Caco-2 (cell line): ENCODE data around the gene ERBB3. TPM values are rescaled to one million over a fixed set of nuclear protein-coding genes. Genes with fewer than 3 reads are reported as not detected.

Experiments used
- BruUV-seq: library from RNA; stranded (reverse); fragments of 400-500 nt; replicated peaks from 2 replicates; lab custom pipeline; 2021; lab: Mats Ljungman, UMichigan
- CTCF ChIA-PET: fragments of 300-600 bp; sonication (Branson Sonifier 250); formaldehyde crosslinking; loops from one replicate; lab custom pipeline; 2022; ENCODE audit warnings: antibody characterized with exemption; lab: Charles Lee
- POLR2A ChIA-PET: fragments of 300-600 bp; sonication (Branson Sonifier 250); formaldehyde crosslinking; loops from one replicate; lab custom pipeline; 2022; ENCODE audit warnings: antibody characterized with exemption; lab: Charles Lee
- DNase-seq, 2 experiments: peaks; one replicate each; pipeline versions ENCODE4 v3.0.0 to v3.0.0-alpha.2; 2020 to 2022
- H3K27me3 ChIP-seq: replicated peaks from 2 replicates; pipeline ENCODE4 v1.6.0; 2011; ENCODE audit warnings: low read length; ENCODE audit not compliant: control insufficient read depth, insufficient read depth
- H3K36me3 ChIP-seq: 2 replicates; pipeline ENCODE4 v1.5.1; 2011; ENCODE audit warnings: low read length; ENCODE audit not compliant: control insufficient read depth, insufficient read depth
- H3K4me1 ChIP-seq: fragments of 250-450 bp; sonication (Bioruptor Pico); 2 replicates; pipeline ENCODE4 v1.5.1; 2020; ENCODE audit warnings: mild to moderate bottlenecking
- H3K4me3 ChIP-seq: 2 replicates; pipeline ENCODE4 v1.5.1; 2011; ENCODE audit warnings: low read depth, mild to moderate bottlenecking, control low read depth, low read length
- H3K9me3 ChIP-seq: fragments of 250-450 bp; sonication (Bioruptor Pico); 2 replicates; pipeline ENCODE4 v1.5.1; 2020; ENCODE audit warnings: mild to moderate bottlenecking, moderate library complexity
- H3K27ac Mint-ChIP-seq: one replicate; pipeline ENCODE4 v1.8.0; 2022; ENCODE audit warnings: mixed read lengths; ENCODE audit not compliant: unreplicated experiment
- H3K27me3 Mint-ChIP-seq: one replicate; pipeline ENCODE4 v1.8.0; 2022; ENCODE audit warnings: mixed read lengths; ENCODE audit not compliant: insufficient read depth, unreplicated experiment
- H3K36me3 Mint-ChIP-seq: one replicate; pipeline ENCODE4 v1.8.0; 2022; ENCODE audit warnings: mild to moderate bottlenecking, mixed read lengths; ENCODE audit not compliant: insufficient read depth, unreplicated experiment
- H3K4me1 Mint-ChIP-seq: one replicate; pipeline ENCODE4 v1.8.0; 2022; ENCODE audit warnings: low read depth, mixed read lengths; ENCODE audit not compliant: unreplicated experiment
- H3K4me3 Mint-ChIP-seq: one replicate; pipeline ENCODE4 v1.8.0; 2022; ENCODE audit warnings: mild to moderate bottlenecking, moderate library complexity, mixed read lengths; ENCODE audit not compliant: unreplicated experiment
- H3K9me3 Mint-ChIP-seq: one replicate; pipeline ENCODE4 v1.8.0; 2022; ENCODE audit warnings: mixed read lengths; ENCODE audit not compliant: unreplicated experiment
- intact Hi-C: fragments of 100-400 bp; cut with micrococcal nuclease; formaldehyde crosslinking; loops from one replicate; pipeline ENCODE4 v1.10.0; 2022; ENCODE audit not compliant: unreplicated experiment
- total RNA-seq: library from RNA; stranded (reverse); gene quantifications from 2 replicates; pipeline ENCODE4 v1.2.3, GENCODE V29; 2022
- TF ChIP-seq, protein P1 (sequence below), 2 experiments: fragments of 200-600 bp in 1 of 2; IDR thresholded peaks; 1 replicate in 1 of 2; 2 replicates in 1 of 2; pipeline versions ENCODE4 v1.5.1 to v1.8.0; 2011 to 2022; ENCODE audit warnings: antibody characterized with exemption in 1 of 2, control low read depth in 1 of 2, inconsistent platforms in 1 of 2, low read depth in 1 of 2, low read length in 1 of 2, mild to moderate bottlenecking in 1 of 2, moderate library complexity in 1 of 2; ENCODE audit not compliant: insufficient read depth in 1 of 2, severe bottlenecking in 1 of 2, unreplicated experiment in 1 of 2

ERBB3 gene
- total RNA-seq, 1 experiment from 2014 or later: 109 TPM

GRCh38 chr12:56134897-56135296 lies 54.9 kb downstream of the ERBB3 start:
- ChIA-PET CTCF (no interaction called here), POLR2A (no interaction called here)
- Mint-ChIP-seq H3K36me3 (peaks cover 85% of the 10 kb centered on the region), H3K9me3 (no peaks in the 10 kb centered on the region), H3K27me3 (no peaks in the 10 kb centered on the region), H3K4me3 (no peak overlapping the region), H3K4me1 (peaks cover 15% of the 10 kb centered on the region), H3K27ac (no peak overlapping the region)
- H3K27me3 ChIP-seq: no peaks in the 10 kb centered on the region
- BruUV-seq: no TSS peak
- no peaks in the 10 kb centered on the region for H3K9me3 ChIP-seq
- intact Hi-C loops: no loop called here
- no peak for DNase-seq
- H3K36me3 ChIP-seq: peaks cover 11% of the 10 kb centered on the region
- TF ChIP-seq, protein P1, sequence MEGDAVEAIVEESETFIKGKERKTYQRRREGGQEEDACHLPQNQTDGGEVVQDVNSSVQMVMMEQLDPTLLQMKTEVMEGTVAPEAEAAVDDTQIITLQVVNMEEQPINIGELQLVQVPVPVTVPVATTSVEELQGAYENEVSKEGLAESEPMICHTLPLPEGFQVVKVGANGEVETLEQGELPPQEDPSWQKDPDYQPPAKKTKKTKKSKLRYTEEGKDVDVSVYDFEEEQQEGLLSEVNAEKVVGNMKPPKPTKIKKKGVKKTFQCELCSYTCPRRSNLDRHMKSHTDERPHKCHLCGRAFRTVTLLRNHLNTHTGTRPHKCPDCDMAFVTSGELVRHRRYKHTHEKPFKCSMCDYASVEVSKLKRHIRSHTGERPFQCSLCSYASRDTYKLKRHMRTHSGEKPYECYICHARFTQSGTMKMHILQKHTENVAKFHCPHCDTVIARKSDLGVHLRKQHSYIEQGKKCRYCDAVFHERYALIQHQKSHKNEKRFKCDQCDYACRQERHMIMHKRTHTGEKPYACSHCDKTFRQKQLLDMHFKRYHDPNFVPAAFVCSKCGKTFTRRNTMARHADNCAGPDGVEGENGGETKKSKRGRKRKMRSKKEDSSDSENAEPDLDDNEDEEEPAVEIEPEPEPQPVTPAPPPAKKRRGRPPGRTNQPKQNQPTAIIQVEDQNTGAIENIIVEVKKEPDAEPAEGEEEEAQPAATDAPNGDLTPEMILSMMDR (IDR thresholded peaks at IDR 0.05; ENCODE audit: insufficient read depth in 1 of 2, low read depth in 1 of 2, low read length in 1 of 2, severe bottlenecking in 1 of 2, unreplicated experiment in 1 of 2): no peak
- H3K4me1 ChIP-seq: peaks cover 10% of the 10 kb centered on the region
- H3K4me3 ChIP-seq: no peak overlapping the region

DNA sequence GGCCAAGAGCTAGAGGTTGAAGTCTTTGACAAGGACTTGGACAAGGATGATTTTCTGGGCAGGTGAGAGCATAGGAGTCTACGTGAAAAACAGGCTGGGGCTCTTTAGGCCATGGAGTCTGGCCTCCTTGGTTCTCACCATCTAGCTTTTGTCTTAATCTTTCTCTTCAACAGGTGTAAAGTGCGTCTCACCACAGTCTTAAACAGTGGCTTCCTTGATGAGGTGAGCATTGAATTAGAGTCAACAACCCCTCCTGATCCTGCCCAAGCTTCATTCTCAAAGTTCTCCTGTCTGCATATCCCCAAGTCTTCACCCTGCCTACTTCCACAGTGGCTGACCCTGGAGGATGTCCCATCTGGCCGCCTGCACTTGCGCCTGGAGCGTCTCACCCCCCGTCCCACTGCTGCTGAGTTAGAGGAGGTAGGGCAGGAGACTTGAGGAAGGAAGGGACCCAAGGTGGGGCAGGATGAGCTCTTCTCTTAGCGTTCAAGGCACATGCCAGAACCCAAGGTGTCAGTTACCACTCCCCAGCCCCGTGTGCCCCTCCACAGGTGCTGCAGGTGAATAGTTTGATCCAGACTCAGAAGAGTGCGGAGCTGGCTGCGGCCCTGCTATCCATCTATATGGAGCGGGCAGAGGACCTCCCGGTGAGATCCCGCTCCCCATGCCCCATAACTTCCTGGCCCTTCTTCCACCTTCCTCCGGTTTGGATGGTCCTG lies 58.0 kb downstream of the ERBB3 start:
- Mint-ChIP-seq H3K27me3 (no peaks in the 10 kb centered on the region), H3K9me3 (no peaks in the 10 kb centered on the region), H3K4me3 (no peak overlapping the region), H3K27ac (no peak overlapping the region), H3K4me1 (no peaks in the 10 kb centered on the region), H3K36me3 (peaks cover 78% of the 10 kb centered on the region)
- TF ChIP-seq, protein P1 (IDR thresholded peaks at IDR 0.05; ENCODE audit: insufficient read depth in 1 of 2, low read depth in 1 of 2, low read length in 1 of 2, severe bottlenecking in 1 of 2, unreplicated experiment in 1 of 2): no peak
- Histone ChIP-seq H3K4me3 (no peak overlapping the region), H3K4me1 (no peaks in the 10 kb centered on the region), H3K27me3 (no peaks in the 10 kb centered on the region), H3K9me3 (no peaks in the 10 kb centered on the region), H3K36me3 (peaks cover 6% of the 10 kb centered on the region)
- ChIA-PET CTCF (interaction anchor here (0.5 to 1.1 kb wide), 2 partner anchors 10 to 82 kb away, joined by 3 read pairs; partner anchors contain the start of gene ESYT1), POLR2A (no interaction called here)
- BruUV-seq: TSS peak; percentile 13
- intact Hi-C loops: no loop called here
- no peak for DNase-seq

DNA sequence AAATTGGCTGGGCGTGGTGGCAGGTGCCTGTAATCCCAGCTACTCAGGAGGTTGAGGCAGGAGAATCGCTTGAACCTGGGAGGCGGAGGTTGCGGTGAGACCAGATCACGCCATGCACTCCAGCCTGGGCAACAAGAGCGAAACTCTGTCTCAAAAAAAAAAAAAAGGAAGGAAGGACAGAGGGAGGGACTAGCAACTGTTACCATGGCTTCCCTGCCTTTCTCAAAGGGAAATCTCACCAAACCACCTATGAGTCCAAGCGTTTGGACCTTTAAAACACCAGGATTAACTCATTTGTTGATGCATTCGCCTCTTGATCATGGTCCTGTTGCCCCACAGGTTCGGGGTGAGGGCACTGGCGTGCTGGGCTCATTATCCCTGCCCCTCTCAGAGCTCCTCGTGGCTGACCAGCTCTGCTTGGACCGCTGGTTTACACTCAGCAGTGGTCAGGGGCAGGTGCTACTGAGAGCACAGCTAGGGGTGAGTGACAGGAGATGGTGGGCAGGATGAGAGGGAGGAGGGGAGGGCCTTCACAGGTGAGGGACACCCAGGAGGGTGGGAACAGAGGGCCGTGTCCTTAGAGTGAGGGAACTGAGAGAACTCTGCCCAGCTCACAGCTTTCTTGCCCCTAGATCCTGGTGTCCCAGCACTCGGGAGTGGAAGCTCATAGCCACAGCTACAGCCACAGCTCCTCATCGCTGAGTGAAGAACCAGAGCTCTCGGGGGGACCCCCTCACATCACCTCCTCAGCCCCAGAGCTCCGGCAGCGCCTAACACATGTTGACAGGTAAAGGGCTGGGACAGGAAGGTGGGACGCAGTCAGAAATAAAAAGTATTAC lies 62.2 kb downstream of the ERBB3 start:
- Mint-ChIP-seq H3K36me3 (peaks cover 62% of the 10 kb centered on the region), H3K4me3 (no peak overlapping the region), H3K27ac (no peak overlapping the region), H3K4me1 (no peaks in the 10 kb centered on the region), H3K27me3 (no peaks in the 10 kb centered on the region), H3K9me3 (no peaks in the 10 kb centered on the region)
- Histone ChIP-seq H3K27me3 (no peaks in the 10 kb centered on the region), H3K36me3 (no peaks in the 10 kb centered on the region), H3K4me3 (no peak overlapping the region), H3K9me3 (no peaks in the 10 kb centered on the region; the same call in 1 of the 2 replicates), H3K4me1 (no peaks in the 10 kb centered on the region; the same call in 1 of the 2 replicates)
- TF ChIP-seq, protein P1 (IDR thresholded peaks at IDR 0.05; ENCODE audit: insufficient read depth in 1 of 2, low read depth in 1 of 2, low read length in 1 of 2, severe bottlenecking in 1 of 2, unreplicated experiment in 1 of 2): no peak
- ChIA-PET CTCF (interaction anchor here (1.2 to 1.7 kb wide), 3 partner anchors 9 to 23 kb away, joined by 3 to 4 read pairs (median 3); partner anchors contain the start of gene ESYT1), POLR2A (interaction anchor here (0.5 kb wide), 1 partner anchor 77 kb away, joined by 8 read pairs; no protein-coding TSS in a partner anchor)
- DNase-seq: no peak
- no TSS peak for BruUV-seq
- intact Hi-C loops: no loop called here
